Esophagus muscularis mucosa (tissue), 3 donors: ENCODE data around the gene PLA2G10.
"Not testable (repeated sequence)": the region's sequence is repeated elsewhere in the genome, so short reads cannot be mapped to it uniquely, and the experiment has no call there.

Experiments used
- POLR2A ChIP-seq: fragments of 450-650 bp; IDR thresholded peaks from one replicate; pipeline ENCODE4 v1.6.1; 2017; ENCODE audit warnings: antibody characterized with exemption, moderate library complexity, mild to moderate bottlenecking, low read depth
- TF ChIP-seq, protein P1 (sequence below), 3 experiments: fragments of 200-600 bp in 2 of 3; fragments of 450-650 bp in 1 of 3; sonication (generic) in 2 of 3; IDR thresholded peaks; one replicate each; pipeline ENCODE4 v1.5.1; 2017 to 2019; ENCODE audit warnings: antibody characterized with exemption in 3 of 3, mild to moderate bottlenecking in 2 of 3, moderate library complexity in 1 of 3

DNA sequence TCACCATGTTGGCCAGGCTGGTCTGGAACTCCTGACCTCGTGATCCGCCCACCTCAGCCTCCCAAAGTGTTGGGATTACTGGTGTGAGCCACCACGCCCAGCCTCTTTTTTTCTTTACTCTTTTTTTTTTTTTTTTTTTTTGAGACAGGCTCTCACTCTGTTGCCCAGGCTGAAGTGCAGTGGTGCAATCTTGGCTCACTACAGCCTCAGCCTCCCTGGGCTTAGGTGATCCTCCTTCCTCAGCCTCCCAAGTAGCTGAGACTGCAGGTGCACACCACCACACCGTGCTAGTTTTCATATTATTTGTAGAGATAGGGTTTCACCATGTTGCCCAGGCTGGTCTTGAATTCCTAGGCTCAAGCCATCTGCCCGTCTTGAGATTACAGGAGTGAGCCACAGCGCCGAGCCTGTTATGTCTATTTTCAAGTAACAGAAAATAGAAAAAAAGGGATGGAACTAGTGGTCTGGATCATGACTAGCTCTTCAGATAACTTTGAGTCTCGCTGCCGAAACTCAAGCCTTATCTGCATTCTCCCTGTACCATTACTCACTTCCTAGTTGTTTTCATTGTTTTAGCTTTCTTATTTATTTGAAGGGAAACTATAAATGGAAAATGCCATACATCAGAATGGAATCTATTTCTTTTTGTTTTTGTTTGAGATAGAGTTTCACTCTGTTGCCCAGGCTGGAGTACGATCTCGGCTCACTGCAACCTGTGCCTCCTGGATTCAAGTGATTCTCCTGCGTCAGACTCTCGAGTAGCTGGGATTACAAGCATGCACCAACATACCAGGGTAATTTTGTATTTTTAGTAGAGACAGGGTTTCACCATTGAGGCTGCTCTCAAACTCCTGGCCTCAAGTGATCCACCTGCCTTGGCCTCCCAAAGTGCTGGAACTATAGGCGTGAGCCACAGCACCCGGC lies 8.0 kb downstream of the PLA2G10 start:
- not testable (repeated sequence) for TF ChIP-seq POLR2A
- TF ChIP-seq, protein P1, sequence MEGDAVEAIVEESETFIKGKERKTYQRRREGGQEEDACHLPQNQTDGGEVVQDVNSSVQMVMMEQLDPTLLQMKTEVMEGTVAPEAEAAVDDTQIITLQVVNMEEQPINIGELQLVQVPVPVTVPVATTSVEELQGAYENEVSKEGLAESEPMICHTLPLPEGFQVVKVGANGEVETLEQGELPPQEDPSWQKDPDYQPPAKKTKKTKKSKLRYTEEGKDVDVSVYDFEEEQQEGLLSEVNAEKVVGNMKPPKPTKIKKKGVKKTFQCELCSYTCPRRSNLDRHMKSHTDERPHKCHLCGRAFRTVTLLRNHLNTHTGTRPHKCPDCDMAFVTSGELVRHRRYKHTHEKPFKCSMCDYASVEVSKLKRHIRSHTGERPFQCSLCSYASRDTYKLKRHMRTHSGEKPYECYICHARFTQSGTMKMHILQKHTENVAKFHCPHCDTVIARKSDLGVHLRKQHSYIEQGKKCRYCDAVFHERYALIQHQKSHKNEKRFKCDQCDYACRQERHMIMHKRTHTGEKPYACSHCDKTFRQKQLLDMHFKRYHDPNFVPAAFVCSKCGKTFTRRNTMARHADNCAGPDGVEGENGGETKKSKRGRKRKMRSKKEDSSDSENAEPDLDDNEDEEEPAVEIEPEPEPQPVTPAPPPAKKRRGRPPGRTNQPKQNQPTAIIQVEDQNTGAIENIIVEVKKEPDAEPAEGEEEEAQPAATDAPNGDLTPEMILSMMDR (IDR thresholded peaks at IDR 0.05): not testable (repeated sequence)
